Measurements from ENCODE around the gene UQCR11.

UQCR11 gene

GRCh38 chr19:1615156-1615765 is 10.0 kb upstream of the UQCR11 start:
- DNase-seq (ENCODE audit: low spot score): no peak

GRCh38 chr19:1613808-1614570 is 8.7 kb upstream of the UQCR11 start:
- no peak for DNase-seq (ENCODE audit: low spot score)

GRCh38 chr19:1613146-1613545 is 7.9 kb upstream of the UQCR11 start:
- no peak for DNase-seq (ENCODE audit: low spot score)

GRCh38 chr19:1612114-1613086 is 7.1 kb upstream of the UQCR11 start:
- DNase-seq (ENCODE audit: low spot score): no peak

- no peak for DNase-seq (ENCODE audit: low spot score)
These were observed 6.1 kb upstream of the UQCR11 start for GRCh38 chr19:1611353-1611752.

- DNase-seq (ENCODE audit: low spot score): no peak
These were observed 5.3 kb upstream of the UQCR11 start for GRCh38 chr19:1610579-1610978.

GRCh38 chr19:1609680-1610474 is 4.6 kb upstream of the UQCR11 start:
- DNase-seq (ENCODE audit: low spot score): no peak

- no peak for DNase-seq (ENCODE audit: low spot score)
These were observed 3.8 kb upstream of the UQCR11 start for GRCh38 chr19:1609103-1609396.

- no peak for DNase-seq (ENCODE audit: low spot score)
These were observed 3.3 kb upstream of the UQCR11 start for GRCh38 chr19:1608359-1609102.

GRCh38 chr19:1606138-1606651 is 933 bp upstream of the UQCR11 start:
- DNase-seq (ENCODE audit: low spot score): no peak

GRCh38 chr19:1602091-1602707 is 3.1 kb downstream of the UQCR11 start:
- no peak for DNase-seq (ENCODE audit: low spot score)

- DNase-seq (ENCODE audit: low spot score): no peak
These were observed 3.6 kb downstream of the UQCR11 start for GRCh38 chr19:1601613-1602064.

GRCh38 chr19:1599460-1599846 is 5.8 kb downstream of the UQCR11 start:
- DNase-seq (ENCODE audit: low spot score): no peak

- no peak for DNase-seq (ENCODE audit: low spot score)
These were observed 6.3 kb downstream of the UQCR11 start for GRCh38 chr19:1598777-1599459.

GRCh38 chr19:1593501-1593772 is 11.8 kb downstream of the UQCR11 start:
- DNase-seq (ENCODE audit: low spot score): no peak

GRCh38 chr19:1592755-1593500 is 12.3 kb downstream of the UQCR11 start, which contains the start of gene MBD3:
TSS of gene MBD3 (minus strand) at chr19:1592865. CDS start at chr19:1592631, 234 bp downstream.
- peak; percentile 93 for DNase-seq (ENCODE audit: low spot score)

GRCh38 chr19:1592024-1592754 is 13.1 kb downstream of the UQCR11 start:
- DNase-seq (ENCODE audit: low spot score): peak; percentile 71

- no peak for DNase-seq (ENCODE audit: low spot score)
These were observed 13.7 kb downstream of the UQCR11 start for GRCh38 chr19:1591421-1592023.

All from pons (tissue), 1 donor.